DMS79 (cell line): Measurements from ENCODE around the gene TRAF3.
"Not testable (repeated sequence)": the region's sequence is repeated elsewhere in the genome, so short reads cannot be mapped to it uniquely, and the experiment has no call there.

Experiments used
- DNase-seq: peaks from one replicate; lab custom pipeline; 2025; lab: John Stamatoyannopoulos, UW

The TRAF3 gene

DNA sequence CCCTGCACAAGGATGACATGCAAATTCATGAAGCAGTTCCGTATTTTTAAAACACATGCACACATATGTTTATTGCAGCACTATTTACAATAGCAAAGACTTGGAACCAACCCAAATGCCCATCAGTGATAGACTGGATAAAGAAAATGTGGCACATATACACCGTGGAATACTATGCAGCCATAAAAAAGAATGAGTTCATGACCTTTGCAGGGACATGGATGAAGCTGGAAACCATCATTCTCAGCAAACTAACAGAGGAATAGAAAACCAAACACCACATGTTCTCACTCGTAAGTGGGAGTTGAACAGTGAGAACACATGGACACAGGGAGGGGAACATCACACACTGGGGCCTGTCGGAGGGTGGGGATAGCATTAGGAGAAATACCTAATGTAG is 88.7 kb downstream of the TRAF3 start:
- not testable (repeated sequence) for DNase-seq

- peak; percentile 55 for DNase-seq
Measured at GRCh38 chr14:102866982-102867761, 89.9 kb downstream of the TRAF3 start.

GRCh38 chr14:102867826-102868580 is 90.8 kb downstream of the TRAF3 start:
- no peak for DNase-seq

DNA sequence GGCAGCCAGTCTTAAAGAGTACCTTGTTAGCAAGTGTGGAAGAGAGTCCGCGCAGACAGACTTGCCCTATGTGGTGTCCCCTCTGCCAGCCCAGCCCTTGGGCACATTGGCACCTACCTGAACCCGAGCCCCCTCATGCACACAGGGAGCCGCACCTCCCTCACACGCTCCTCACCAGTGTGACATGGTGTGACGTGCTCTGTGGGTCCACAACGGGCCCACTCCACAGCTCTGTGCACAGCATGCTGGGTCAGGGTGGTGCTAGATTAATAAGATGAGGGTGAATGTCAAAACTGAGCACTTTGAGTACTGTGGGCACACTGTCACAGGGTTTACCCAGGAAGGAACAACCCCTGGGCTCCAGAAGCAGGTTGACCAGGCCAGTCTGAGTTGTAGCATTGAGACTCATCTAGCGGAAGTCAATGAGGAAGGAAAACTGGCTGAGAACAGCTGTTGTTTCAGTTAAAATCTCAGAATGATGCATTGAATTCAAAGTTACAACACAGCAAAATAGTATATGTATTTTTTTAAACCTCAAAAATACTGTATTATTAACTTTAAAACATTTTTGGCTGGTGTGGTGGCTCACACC is 91.8 kb downstream of the TRAF3 start:
- DNase-seq, result no peak

- DNase-seq, result no peak
Measured at GRCh38 chr14:102870246-102870645, 93.0 kb downstream of the TRAF3 start.

- peak; percentile 91 for DNase-seq
Measured at GRCh38 chr14:102870994-102871831, 94.0 kb downstream of the TRAF3 start.

DNA sequence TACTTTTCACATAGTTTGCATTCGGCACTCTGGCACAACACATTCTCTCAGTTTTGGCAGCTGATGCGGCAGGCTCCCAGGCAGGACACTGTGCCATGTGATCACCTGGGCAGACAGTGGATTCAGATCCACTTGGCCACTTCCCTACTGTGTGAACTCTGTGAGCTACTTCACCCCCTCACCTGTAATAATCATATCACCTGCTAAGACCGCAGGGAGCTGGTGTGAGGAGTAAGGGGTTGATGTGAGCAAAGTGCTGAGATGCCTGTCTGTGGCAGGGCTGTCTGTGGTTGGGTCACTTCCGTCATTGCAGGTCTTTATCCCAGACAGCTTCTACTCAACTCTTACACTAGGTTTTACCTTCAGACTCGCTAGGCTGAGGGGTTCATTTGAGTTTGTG is 94.8 kb downstream of the TRAF3 start:
- peak; percentile 56 for DNase-seq

DNA sequence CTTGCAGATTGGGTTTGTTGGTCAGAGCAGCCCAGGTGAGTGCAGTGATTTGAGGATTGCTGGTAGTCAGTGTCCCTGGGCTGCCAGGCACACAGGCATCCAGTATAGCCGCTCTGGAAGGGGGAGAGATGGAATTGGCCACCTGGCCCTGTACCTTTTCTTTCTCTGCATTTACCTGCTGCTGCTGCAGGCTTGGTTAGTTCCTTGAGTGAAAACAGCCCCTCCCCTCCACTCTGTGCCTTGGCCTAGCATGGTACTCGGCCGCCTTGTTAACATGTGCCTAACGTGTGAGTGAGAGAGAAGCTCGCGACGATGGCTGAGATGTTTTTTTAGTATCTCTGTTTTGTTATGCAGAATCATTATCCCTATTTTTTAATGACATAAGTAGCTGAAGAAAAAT is 95.9 kb downstream of the TRAF3 start:
- no peak for DNase-seq

DNA sequence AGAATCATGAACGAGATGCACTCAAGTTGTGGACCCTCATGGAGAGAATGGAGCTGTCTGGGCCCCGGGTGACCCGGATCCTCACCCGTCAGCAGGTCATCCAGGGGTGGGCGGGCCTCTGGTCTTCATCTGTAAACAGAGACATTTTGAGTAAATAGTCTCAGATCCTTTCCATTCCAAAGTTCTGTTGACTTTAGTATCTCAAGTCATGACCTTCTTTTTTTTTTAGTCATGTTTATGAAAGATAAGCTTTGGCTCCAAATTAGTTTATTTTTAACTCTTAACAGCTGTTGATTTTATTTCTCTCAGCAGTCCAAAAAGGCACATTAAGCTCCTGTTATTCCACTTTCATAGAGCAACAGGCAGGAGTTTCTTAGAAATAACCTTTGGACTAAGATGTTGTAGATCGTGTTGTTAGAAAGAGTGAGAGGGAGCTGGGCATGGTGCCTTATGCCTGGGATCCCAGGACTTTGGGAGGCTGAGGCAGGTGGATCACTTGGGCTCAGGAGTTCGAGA is 96.4 kb downstream of the TRAF3 start:
- DNase-seq, result no peak

DNA sequence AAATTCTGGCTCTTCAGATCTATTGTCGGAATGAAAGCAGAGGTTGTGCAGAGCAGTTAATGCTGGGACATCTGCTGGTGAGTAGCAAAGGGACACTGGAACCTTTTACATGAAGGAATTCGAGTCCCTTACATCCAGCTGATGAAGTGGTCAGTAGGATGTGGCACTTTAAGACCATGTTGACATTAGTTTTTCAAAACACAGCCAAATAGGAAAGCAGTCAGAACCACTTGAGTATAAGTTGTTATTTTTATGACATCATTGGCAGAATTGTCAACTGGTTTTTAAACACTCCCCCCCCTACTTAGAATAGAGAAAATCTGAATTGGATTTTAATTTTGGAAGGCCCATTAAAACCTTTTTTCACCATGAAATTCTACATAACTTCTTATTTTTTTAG is 98.4 kb downstream of the TRAF3 start:
- DNase-seq, result peak; percentile 43

DNA sequence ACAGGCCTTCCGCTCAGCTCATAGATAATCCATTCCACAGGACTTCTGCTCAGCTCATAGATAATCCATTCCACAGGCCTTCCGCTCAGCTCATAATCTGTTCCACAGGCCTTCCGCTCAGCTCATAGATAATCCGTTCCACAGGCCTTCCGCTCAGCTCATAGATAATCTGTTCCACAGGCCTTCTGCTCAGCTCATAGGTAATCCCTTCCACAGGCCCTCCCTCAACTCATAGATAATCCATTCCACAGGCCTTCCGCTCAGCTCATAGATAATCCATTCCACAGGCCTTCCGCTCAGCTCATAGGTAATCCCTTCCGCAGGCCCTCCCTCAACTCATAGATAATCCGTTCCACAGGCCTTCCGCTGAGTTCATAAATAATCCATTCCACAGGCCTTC is 100.3 kb downstream of the TRAF3 start:
- not testable (repeated sequence) for DNase-seq

GRCh38 chr14:102878174-102878969 is 101.1 kb downstream of the TRAF3 start:
- DNase-seq, result no peak

GRCh38 chr14:102878970-102879460 is 101.8 kb downstream of the TRAF3 start:
- no peak for DNase-seq

DNA sequence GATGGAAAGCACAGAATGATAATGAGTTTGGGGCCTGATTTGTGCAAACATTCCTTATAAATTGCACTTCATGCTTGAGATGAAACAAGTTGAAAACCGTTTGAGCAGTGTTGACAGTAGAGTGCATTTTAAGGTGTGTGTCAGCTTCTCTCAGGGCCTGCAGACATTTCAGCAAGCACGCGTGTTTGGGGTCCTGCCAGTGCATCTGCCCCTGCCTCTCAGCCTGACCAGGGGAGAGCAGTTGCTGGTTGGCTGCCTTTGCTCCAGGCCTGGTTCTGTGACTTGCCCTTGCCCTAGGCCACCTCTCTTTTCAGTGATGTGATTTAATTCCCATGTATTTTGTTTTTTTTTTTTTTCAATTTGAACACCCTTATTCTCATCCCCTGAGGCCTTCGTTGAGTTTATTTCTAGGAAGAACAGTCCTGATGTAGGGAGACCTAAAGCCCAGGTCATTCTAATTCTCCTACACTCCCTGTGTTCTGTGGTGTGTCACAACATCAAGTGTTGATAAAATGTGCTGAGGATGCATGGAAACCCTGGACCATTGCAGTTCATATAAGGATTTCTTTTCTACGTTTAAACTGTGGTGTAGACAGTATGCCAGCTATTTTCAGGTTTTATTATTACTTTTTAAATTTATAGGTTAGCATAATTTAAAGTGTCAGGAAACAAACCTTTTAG is 105.1 kb downstream of the TRAF3 start:
- no peak for DNase-seq

- DNase-seq, result no peak
Measured at GRCh38 chr14:102883089-102883541, 105.9 kb downstream of the TRAF3 start.

GRCh38 chr14:102883554-102883953 is 106.3 kb downstream of the TRAF3 start:
- no peak for DNase-seq

DNA sequence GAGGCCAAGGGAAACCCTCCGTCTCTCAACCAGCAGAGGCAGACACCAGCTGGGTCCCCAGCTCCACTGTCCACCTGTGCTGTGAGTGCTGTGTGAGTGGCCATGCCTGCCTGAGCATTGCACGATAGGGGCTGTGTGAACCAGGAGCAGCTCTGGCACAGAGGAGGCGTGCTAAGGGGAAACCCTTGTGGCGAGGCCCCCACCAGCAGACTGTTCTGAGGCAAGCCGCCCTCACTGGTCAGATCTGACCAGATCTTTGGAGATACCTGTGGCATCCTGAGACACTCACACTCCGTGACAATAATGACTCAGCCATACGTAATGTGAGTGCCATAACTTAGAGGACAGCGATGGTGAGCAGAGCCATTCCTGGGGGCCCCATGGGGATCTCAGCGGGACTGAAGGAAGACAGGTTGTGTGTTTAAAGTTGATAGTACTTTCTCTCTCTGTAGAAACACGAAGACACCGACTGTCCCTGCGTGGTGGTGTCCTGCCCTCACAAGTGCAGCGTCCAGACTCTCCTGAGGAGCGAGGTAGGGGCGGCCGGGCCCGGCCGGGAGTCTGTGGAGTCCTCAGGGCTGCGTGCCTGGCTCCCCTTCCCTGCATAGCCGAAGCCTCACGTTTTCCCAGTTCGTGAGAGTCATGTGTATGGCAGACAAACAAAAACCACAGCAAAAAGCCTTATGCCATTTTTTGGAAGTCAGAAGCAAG is 108.6 kb downstream of the TRAF3 start:
- DNase-seq, result no peak

- no peak for DNase-seq
Measured at GRCh38 chr14:102888748-102889147, 111.5 kb downstream of the TRAF3 start.

DNA sequence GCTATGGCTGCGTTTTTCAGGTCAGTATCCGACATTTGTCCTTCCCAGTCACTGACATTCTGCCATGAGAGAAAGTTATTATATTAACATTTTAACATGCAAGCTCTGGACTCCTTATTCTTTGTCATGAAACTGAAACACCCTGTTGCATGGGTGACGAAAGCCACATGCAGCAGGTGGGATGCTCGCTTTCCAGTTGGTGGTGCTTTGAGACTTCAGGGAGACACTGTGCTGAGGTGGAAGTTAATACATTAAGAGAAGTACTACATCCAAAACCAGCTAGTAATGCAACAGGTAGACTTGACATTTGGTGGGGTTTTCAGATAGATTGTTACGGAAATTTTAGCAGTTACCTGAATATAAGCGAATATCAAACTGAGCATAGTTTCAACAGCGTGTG is 112.4 kb downstream of the TRAF3 start:
- DNase-seq, result no peak

- no peak for DNase-seq
Measured at GRCh38 chr14:102891111-102891510, 113.9 kb downstream of the TRAF3 start.
